HG02798 (cell line): Measurements from ENCODE around the gene RNASE7.

ENCODE experiments used
- ATAC-seq: cut with Tn5 transposase; IDR thresholded peaks from one replicate; pipeline ENCODE4 v1.9.1; 2021; ENCODE audit warnings: mild to moderate bottlenecking; ENCODE audit not compliant: unreplicated experiment, poor library complexity

RNASE7 gene

DNA sequence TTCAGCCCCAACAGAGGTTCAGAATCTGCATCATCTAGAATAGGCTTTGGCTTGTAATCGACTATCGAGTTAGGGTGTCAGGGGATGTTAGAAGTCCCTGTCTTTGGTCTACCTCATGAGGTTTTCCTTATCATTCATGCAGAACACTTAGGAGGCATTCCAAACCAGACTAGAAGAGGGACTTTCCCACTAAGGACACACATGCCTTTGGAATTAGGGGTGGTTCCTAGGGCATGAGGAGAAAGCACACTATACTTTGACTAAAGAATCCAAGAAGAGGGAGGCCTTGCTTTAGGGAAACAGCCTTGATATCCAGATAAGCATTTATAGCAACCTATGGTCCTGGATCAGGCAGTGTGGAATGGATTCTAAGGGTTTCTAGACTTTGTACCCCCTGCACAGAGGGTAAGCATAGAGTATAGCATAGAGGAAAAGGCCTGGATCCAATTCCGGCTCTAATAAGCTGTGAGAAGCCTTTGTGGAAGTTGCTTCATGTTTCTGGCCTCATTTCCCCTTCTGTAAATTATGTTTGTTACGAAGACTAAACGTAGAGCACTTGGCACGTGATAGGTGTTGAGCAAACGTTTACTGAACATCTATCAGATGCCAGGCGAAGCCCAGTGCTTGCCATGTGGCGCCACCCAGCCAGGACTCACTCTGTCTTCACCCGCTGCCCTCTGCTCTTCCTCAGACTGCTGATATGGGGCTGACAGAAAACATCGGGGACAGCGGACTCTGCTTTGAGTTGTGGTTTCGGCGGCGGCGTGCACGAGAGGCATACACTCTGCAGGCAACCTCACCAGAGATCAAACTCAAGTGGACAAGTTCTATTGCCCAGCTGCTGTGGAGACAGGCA is 43.1 kb downstream of the RNASE7 start:
- no peak for ATAC-seq

DNA sequence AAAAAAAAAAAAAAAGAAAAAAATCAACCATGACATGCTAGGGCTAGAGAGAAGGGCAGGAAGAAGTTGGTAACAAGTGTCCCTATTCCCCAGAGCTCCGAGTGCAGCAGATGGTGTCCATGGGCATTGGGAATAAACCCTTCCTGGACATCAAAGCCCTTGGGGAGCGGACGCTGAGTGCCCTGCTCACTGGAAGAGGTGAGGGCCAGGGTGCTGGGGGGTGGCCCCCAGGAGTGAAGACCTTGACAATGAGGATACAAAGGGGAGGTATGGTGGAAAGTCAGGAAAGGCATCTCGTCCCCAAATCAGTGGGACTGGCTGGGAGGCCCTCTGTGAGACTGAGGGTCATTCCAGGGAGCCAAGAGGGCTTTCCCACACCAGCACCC is 44.7 kb downstream of the RNASE7 start:
- no peak for ATAC-seq

DNA sequence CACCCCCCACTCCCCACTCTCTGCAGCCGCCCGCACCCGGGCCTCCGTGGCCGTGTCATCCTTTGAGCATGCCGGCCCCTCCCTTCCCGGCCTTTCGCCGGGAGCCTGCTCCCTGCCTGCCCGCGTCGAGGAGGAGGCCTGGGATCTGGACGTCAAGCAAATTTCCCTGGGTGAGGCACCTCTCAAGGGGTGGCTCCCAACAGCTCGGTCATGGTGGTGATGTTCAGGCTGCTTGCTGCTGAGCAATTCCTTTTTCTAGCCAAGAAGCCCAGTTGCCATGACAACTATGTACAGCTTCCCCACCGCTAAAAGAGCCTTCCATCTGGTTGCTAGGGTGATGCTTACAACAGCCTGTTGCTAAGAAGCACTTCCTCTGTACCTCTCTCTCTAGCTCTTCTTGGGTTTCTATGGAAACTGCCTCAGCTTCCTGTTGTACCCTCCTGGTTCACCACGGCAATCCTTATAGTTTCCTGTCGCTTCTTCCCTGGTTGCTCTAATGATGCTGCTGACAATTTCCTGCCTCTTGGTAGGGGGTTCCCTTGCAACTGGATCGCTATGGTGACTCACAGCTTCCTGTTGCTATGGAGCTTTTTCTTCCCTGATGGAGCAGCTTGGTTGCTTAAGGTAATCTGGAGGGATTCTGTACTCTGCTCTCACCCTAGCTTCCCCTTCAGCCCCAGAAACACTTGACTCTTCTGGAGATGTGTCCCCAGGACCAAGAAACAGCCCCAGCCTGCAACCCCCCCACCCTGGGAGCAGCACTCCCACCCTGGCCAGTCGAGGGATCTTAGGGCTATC is 45.3 kb downstream of the RNASE7 start:
- ATAC-seq = peak; percentile 41

DNA sequence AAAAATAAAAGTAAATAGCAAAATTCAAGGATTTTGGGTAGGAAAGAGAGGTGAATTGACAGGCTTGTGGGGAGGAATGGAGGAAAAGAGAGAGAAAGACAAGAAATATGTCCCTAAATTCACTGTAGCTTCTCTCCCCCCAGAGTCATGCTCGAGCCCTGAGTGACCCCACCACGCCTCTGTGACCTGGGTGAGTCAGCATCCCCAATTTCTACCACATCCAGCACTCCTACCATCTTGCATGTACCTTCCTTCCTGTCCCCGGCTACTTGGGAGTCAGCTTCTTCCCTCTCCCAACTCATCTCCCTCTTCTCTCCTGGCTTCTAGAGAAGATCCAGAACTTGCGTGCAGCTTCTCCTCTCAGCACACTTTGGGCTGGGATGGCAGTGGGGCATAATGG is 46.5 kb downstream of the RNASE7 start:
- ATAC-seq = no peak

DNA sequence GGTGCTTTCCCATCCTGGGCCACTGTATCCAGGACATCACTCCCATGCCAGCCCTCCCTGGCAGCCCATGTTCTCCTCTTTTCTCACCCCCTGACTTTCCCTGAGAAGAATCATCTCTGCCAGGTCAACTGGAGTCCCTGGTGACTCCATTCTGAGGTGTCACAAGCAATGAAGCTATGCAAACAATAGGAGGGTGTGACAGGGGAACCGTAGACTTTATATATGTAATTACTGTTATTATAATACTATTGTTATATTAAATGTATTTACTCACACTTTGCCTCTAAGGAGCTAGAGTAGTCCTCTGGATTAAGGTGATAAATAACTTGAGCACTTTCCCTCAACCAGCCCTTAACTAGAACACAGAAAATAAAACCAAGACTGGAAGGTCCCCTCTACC is 47.1 kb downstream of the RNASE7 start:
- ATAC-seq = no peak

DNA sequence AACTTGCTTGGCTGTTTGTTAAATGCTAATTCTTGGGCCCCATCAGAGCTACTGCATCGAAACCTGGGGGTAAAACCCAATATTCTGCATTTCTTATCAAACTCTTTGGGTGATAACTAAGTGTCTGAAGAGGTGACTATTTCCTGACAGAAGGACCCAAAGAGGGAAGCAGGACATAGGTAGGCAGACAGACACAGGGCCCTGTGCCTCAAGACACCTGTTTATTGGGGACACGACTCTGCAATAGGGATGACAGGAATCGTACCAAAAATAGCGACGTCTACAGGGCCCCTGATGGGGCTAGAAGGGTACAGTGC is 47.7 kb downstream of the RNASE7 start:
- no peak for ATAC-seq

DNA sequence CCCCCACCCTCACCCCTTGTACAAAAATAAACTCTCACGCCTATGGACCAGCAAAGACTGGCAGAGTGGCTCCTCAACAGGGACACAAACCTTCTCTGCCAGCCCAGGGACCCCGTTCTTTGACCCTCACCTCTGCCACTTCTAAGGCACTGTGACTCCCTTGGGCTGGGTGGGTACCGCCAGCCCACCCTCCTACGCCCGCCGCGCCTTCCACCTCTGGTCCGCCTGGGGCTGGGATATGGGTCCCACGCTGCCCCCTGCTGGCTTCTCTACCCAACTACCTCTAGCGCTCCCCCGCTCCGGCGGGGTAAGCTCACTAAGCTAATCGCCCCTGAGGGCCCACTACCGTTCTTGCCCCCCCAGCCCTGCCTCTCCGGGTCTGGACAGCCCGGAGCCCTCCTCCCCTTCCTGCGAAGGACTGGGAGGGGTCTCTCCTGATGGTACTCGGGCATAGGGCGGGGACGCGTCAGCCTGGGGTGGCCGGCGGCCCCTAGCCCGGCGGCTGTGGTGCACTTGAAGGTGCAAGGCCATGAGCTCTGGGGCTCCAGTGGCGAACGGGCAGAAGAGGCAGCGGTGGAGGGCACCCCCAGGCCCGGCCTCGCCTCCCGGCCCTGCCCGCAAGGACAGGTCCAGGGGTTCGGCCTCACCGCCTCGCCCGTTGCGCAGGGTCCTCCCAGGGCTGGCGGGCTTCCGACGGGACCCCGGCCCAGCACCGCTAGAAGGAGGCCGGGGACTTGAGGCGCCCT is 48.2 kb downstream of the RNASE7 start:
- ATAC-seq = no peak

DNA sequence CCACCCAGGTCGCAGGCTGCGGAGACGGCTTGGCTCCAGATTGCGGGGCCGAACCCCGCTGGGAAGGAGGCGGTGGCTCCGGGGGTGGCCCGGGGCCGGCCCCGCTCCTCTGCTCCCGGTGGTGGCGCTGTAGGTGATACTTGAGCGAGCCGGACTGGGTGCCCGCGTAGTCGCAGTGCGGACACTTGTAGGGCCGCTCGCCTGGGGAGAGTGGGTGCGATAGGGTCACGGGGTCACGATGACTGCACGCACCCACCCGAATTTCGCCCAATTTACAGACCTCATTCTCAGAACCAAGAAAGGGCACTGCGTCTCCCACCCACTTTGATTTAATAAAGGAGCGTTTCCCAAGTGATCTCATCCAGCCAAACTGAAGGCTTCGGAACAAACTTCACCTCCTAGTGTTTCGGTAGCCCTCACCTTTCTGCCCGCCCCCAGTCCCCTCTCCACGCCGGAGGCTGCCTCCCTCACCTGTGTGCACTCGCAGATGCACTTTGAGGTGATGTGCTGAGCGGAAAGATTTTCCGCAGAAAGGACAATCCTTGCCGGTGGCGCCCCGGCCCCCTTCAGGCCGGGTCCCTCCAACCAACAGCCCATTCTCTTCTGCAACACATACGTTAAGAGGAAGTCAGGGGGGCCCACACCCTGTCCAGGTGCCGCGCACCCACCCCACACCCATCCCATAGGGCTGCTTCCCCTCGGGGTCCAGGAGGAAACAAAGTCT is 48.9 kb downstream of the RNASE7 start:
- ATAC-seq = no peak

DNA sequence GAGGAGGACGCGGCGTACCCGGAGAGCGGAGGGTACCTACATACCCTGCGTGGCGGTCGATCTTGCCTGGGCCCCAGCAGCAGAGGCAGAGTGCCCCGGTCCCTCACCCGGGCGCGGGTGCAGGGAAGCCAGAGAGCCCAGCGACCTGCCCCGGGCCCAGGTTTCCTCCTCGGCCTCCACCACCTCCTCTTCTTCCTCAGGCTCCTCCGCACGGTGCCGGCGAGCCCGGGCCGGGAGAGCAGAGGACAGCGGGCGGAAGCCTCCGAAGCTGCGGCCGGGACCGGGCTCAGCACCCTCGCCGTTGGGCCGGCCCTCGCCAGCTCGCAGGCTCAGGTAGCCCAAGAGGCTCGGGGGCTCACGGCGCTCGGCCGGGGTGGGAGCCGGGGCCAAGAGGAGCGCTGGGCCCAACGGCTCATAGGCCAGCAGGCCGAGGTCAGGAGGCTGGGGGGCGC is 49.7 kb downstream of the RNASE7 start:
- no peak for ATAC-seq

DNA sequence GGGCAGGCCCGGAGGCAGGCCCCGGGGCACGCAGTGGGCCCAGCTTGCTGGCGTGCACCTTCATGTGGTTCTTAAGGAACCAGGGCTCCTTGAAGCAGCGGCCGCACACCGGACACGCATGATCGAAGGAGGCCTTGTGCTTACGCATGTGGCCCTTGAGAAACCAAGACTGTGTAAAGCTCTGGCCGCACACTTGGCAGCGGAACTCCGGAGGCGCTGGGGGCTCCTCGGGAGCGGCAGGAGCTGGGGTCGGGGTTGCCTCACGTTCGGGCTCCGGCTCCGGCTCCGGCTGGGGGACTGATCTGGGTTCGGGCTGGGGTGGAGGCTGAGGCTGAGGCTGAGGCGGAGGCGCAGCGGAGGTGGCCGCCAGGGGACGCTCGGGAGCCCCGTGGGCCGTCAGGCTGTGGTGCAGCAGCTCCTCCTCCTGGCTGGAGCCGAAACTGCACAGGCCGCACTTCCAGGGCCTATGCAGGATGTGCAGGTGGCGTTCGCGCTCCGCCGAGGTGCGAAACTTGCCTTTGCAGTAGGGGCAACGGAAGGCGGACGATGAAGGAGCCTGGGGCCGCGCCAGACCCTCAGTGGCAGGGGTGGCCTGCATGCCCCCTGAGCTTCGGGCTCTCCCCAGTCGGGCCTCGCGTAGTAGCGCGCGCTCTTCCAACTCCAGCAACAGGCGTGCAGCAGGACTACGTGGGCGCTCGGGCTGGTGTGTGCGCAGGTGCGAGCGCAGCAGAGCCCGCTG is 50.3 kb downstream of the RNASE7 start:
- ATAC-seq = peak; percentile 83

DNA sequence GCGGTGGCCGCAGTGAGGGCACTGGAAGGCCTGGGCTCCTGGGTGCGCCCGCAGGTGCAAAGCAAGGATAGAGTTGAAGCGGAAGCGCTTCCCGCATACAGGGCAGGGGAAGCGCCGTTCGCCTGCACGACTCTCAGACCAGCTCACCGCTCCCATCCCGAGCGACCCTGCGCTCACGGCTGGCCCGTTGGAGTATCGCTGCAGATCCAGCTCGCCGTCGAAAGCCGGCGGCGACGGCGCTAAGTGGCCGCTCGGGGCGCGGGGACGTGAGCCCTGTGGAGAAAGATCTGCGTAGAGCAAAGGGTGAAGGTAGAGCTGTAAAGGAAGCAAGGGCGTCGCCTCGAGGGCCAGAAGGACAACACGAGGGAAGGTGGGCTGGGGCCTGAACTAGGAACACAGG is 50.9 kb downstream of the RNASE7 start:
- ATAC-seq = no peak
